NCI-H345 treated with DMSO at 0.1 percent for 48 hours (cell line): ENCODE measurements around the gene PTPRN2.

ENCODE experiments used
- DNase-seq: peaks from one replicate; lab custom pipeline; 2025; ENCODE audit not compliant: unreplicated experiment; lab: John Stamatoyannopoulos, UW

PTPRN2 gene

GRCh38 chr7:157687845-157688532 lies 899.6 kb downstream of the PTPRN2 start:
- DNase-seq: no peak

- DNase-seq: no peak
Observed at GRCh38 chr7:157687158-157687557, 900.5 kb downstream of the PTPRN2 start.

- DNase-seq: no peak
Observed at GRCh38 chr7:157686285-157686894, 901.2 kb downstream of the PTPRN2 start.

- DNase-seq: no peak
Observed at GRCh38 chr7:157685430-157686284, 902.0 kb downstream of the PTPRN2 start.

- no peak for DNase-seq
Observed at GRCh38 chr7:157684909-157685429, 902.7 kb downstream of the PTPRN2 start.

GRCh38 chr7:157684157-157684908 lies 903.3 kb downstream of the PTPRN2 start:
- no peak for DNase-seq

- no peak for DNase-seq
Observed at GRCh38 chr7:157683747-157684156, 903.9 kb downstream of the PTPRN2 start.

GRCh38 chr7:157682946-157683746 lies 904.5 kb downstream of the PTPRN2 start:
- no peak for DNase-seq

- no peak for DNase-seq
Observed at GRCh38 chr7:157682064-157682945, 905.3 kb downstream of the PTPRN2 start.

GRCh38 chr7:157679607-157680006 lies 908.0 kb downstream of the PTPRN2 start:
- no peak for DNase-seq

GRCh38 chr7:157678501-157678900 lies 909.1 kb downstream of the PTPRN2 start:
- no peak for DNase-seq

GRCh38 chr7:157676456-157677255 lies 911.0 kb downstream of the PTPRN2 start:
- no peak for DNase-seq

- DNase-seq: no peak
Observed at GRCh38 chr7:157676001-157676400, 911.6 kb downstream of the PTPRN2 start.

- DNase-seq: no peak
Observed at GRCh38 chr7:157675427-157675927, 912.1 kb downstream of the PTPRN2 start.

- no peak for DNase-seq
Observed at GRCh38 chr7:157674715-157675426, 912.8 kb downstream of the PTPRN2 start.

GRCh38 chr7:157674027-157674714 lies 913.5 kb downstream of the PTPRN2 start:
- no peak for DNase-seq

- no peak for DNase-seq
Observed at GRCh38 chr7:157673573-157673972, 914.0 kb downstream of the PTPRN2 start.
